Measurements from ENCODE around the gene BHLHE40. TPM values are rescaled to one million over a fixed set of nuclear protein-coding genes. Genes with fewer than 3 reads are reported as not detected.

The BHLHE40 gene
- total RNA-seq, 8 experiments from 2014 or later = 0.96 to 66.6 (median 30.0) TPM

GRCh38 chr3:4988983-4989834 is 10.0 kb downstream of the BHLHE40 start:
- peaks cover 27 to 28% of the 10 kb centered on the region in 2 donors for H3K4me1 ChIP-seq (replicated peaks in 1 of 2)
- no peak overlapping the region for H3K27ac ChIP-seq
- peak in 2 of 8 experiments; percentile 2 to 16 for ATAC-seq (replicated peaks in 6 of 8)
- 25 to 93% (median 48%) methylated on average over 1 to 4 of the region's 13 CpGs; no CpG with 5 or more reads in 3 of the 10 experiments for WGBS, 10 experiments
- in situ Hi-C loops (cut with MboI; ENCODE audit: low pct_unique_long_range_greater_than_20kb in 2 of 9, low sequenced_read_pairs in 9 of 9, unreplicated experiment in 9 of 9) = loop anchor here in 2 of 9 experiments (25.0 kb wide), 2 partner anchors 252 to 277 kb away; no protein-coding TSS in a partner anchor
- no peak overlapping the region for H3K4me3 ChIP-seq

GRCh38 chr3:4990069-4990468 is 10.8 kb downstream of the BHLHE40 start:
- in situ Hi-C loops (cut with MboI; ENCODE audit: low pct_unique_long_range_greater_than_20kb in 2 of 9, low sequenced_read_pairs in 9 of 9, unreplicated experiment in 9 of 9) = loop anchor here in 2 of 9 experiments (25.0 kb wide), 2 partner anchors 253 to 278 kb away; no protein-coding TSS in a partner anchor
- Histone ChIP-seq H3K27ac (no peak overlapping the region), H3K4me3 (no peak overlapping the region), H3K4me1 (replicated peaks in 1 of 2) (peaks cover 22 to 28% of the 10 kb centered on the region in 2 donors)
- ATAC-seq (replicated peaks in 6 of 8) = no peak
- WGBS, 10 experiments = 41 to 97% (median 87%) methylated on average over 2 to 3 of the region's 3 CpGs; no CpG with 5 or more reads in 1 of the 10 experiments

GRCh38 chr3:4992118-4992517 is 12.9 kb downstream of the BHLHE40 start:
- 51 to 100% (median 84%) methylated on average over 1 to 6 of the region's 6 CpGs for WGBS, 10 experiments
- in situ Hi-C loops (cut with MboI; ENCODE audit: low pct_unique_long_range_greater_than_20kb in 2 of 9, low sequenced_read_pairs in 9 of 9, unreplicated experiment in 9 of 9) = loop anchor here in 2 of 9 experiments (25.0 kb wide), 2 partner anchors 255 to 280 kb away; no protein-coding TSS in a partner anchor

GRCh38 chr3:4993276-4994143 is 14.3 kb downstream of the BHLHE40 start:
- in situ Hi-C loops (cut with MboI; ENCODE audit: low pct_unique_long_range_greater_than_20kb in 2 of 9, low sequenced_read_pairs in 9 of 9, unreplicated experiment in 9 of 9) = loop anchor here in 2 of 9 experiments (25.0 kb wide), 2 partner anchors 256 to 281 kb away; no protein-coding TSS in a partner anchor
- Histone ChIP-seq H3K27ac (no peak overlapping the region), H3K4me3 (no peak overlapping the region), H3K4me1 (replicated peaks in 1 of 2) (peaks cover 0 to 10% of the 10 kb centered on the region in 2 donors)
- peak in 1 of 8 experiments; percentile 2 for ATAC-seq (replicated peaks in 6 of 8)
- 61 to 100% (median 88%) methylated on average over 2 to 4 of the region's 4 CpGs for WGBS, 10 experiments

More at GRCh38 chr3:4992118-4992517, 12.9 kb downstream of the BHLHE40 start:
- ATAC-seq (replicated peaks in 6 of 8) = peak in 1 of 8 experiments; percentile 42
- Histone ChIP-seq H3K4me1 (replicated peaks in 1 of 2) (peaks cover 1 to 14% of the 10 kb centered on the region in 2 donors), H3K27ac (no peak overlapping the region), H3K4me3 (no peak overlapping the region)

- Histone ChIP-seq H3K4me3 (no peak overlapping the region), H3K4me1 (replicated peaks in 1 of 2) (peaks cover 0 to 10% of the 10 kb centered on the region in 2 donors), H3K27ac (peak overlapping the region in 1 of 2 donors; percentile 21)
- in situ Hi-C loops (cut with MboI; ENCODE audit: low pct_unique_long_range_greater_than_20kb in 2 of 9, low sequenced_read_pairs in 9 of 9, unreplicated experiment in 9 of 9) = loop anchor here in 2 of 9 experiments (25.0 kb wide), 2 partner anchors 257 to 282 kb away; no protein-coding TSS in a partner anchor
- ATAC-seq (replicated peaks in 6 of 8) = peak in 3 of 8 experiments; percentile 19 to 45 (median 33)
These were observed 15.0 kb downstream of the BHLHE40 start for GRCh38 chr3:4994144-4994730.

- in situ Hi-C loops (cut with MboI; ENCODE audit: low pct_unique_long_range_greater_than_20kb in 2 of 9, low sequenced_read_pairs in 9 of 9, unreplicated experiment in 9 of 9) = loop anchor here in 2 of 9 experiments (25.0 kb wide), 2 partner anchors 258 to 283 kb away; no protein-coding TSS in a partner anchor
- Histone ChIP-seq H3K4me1 (replicated peaks in 1 of 2) (peaks cover 0 to 15% of the 10 kb centered on the region in 2 donors), H3K27ac (peak overlapping the region in 1 of 2 donors; percentile 21), H3K4me3 (no peak overlapping the region)
- WGBS, 10 experiments = 42 to 100% (median 77%) methylated on average over 1 to 7 of the region's 11 CpGs; no CpG with 5 or more reads in 3 of the 10 experiments
- ATAC-seq (replicated peaks in 6 of 8) = peak in 7 of 8 experiments; percentile 40 to 96 (median 92)
These were observed 15.7 kb downstream of the BHLHE40 start for GRCh38 chr3:4994823-4995499.

GRCh38 chr3:4995500-4996053 is 16.3 kb downstream of the BHLHE40 start:
- ATAC-seq (replicated peaks in 6 of 8) = peak in 5 of 8 experiments; percentile 7 to 59 (median 44)
- in situ Hi-C loops (cut with MboI; ENCODE audit: low pct_unique_long_range_greater_than_20kb in 2 of 9, low sequenced_read_pairs in 9 of 9, unreplicated experiment in 9 of 9) = loop anchor here in 2 of 9 experiments (25.0 kb wide), 2 partner anchors 258 to 283 kb away; no protein-coding TSS in a partner anchor
- 6 to 100% (median 92%) methylated on average over 1 to 3 of the region's 9 CpGs; no CpG with 5 or more reads in 4 of the 10 experiments for WGBS, 10 experiments
- Histone ChIP-seq H3K4me3 (no peak overlapping the region), H3K4me1 (replicated peaks in 1 of 2) (peaks cover 0 to 15% of the 10 kb centered on the region in 2 donors), H3K27ac (peak overlapping the region in 1 of 2 donors; percentile 21)

GRCh38 chr3:4996223-4996765 is 17.1 kb downstream of the BHLHE40 start:
- Histone ChIP-seq H3K4me3 (no peak overlapping the region), H3K4me1 (replicated peaks in 1 of 2) (peaks cover 0 to 15% of the 10 kb centered on the region in 2 donors), H3K27ac (no peak overlapping the region)
- WGBS, 10 experiments = 83 to 100% (median 96%) methylated on average over 1 to 7 of the region's 8 CpGs; no CpG with 5 or more reads in 2 of the 10 experiments
- in situ Hi-C loops (cut with MboI; ENCODE audit: low pct_unique_long_range_greater_than_20kb in 2 of 9, low sequenced_read_pairs in 9 of 9, unreplicated experiment in 9 of 9) = loop anchor here in 2 of 9 experiments (25.0 kb wide), 2 partner anchors 259 to 284 kb away; no protein-coding TSS in a partner anchor
- ATAC-seq (replicated peaks in 6 of 8) = no peak

- H3K27ac ChIP-seq = no peak overlapping the region
- no peak overlapping the region for H3K4me3 ChIP-seq
- ATAC-seq (replicated peaks in 6 of 8) = no peak
- peaks cover 0 to 15% of the 10 kb centered on the region in 2 donors for H3K4me1 ChIP-seq (replicated peaks in 1 of 2)
- in situ Hi-C loops (cut with MboI; ENCODE audit: low pct_unique_long_range_greater_than_20kb in 2 of 9, low sequenced_read_pairs in 9 of 9, unreplicated experiment in 9 of 9) = loop anchor here in 2 of 9 experiments (25.0 kb wide), 2 partner anchors 260 to 285 kb away; no protein-coding TSS in a partner anchor
- WGBS, 10 experiments = 63 to 100% (median 84%) methylated on average over 2 to 11 of the region's 11 CpGs; no CpG with 5 or more reads in 1 of the 10 experiments
These were observed 17.6 kb downstream of the BHLHE40 start for GRCh38 chr3:4996771-4997291.

- ATAC-seq (replicated peaks in 6 of 8) = no peak
- 95% methylated on average over 4 of the region's 7 CpGs; no CpG with 5 or more reads in 9 of the 10 experiments for WGBS, 10 experiments
- Histone ChIP-seq H3K4me3 (no peak overlapping the region), H3K27ac (no peak overlapping the region), H3K4me1 (replicated peaks in 1 of 2) (peaks cover 4 to 25% of the 10 kb centered on the region in 2 donors)
- in situ Hi-C loops (cut with MboI; ENCODE audit: low pct_unique_long_range_greater_than_20kb in 2 of 9, low sequenced_read_pairs in 9 of 9, unreplicated experiment in 9 of 9) = loop anchor here in 2 of 9 experiments (25.0 kb wide), 2 partner anchors 261 to 286 kb away; no protein-coding TSS in a partner anchor
These were observed 18.7 kb downstream of the BHLHE40 start for GRCh38 chr3:4997946-4998345.

All from motor neuron (in vitro differentiated cells).